A204.1 (cell line): ENCODE results near the gene YBX2.
"Not testable (repeated sequence)": the region's sequence is repeated elsewhere in the genome, so short reads cannot be mapped to it uniquely, and the experiment has no call there.

Source experiments
- FAIRE-seq: peaks from 2 replicates; lab custom pipeline; 2012; peaks lifted over from hg19 to GRCh38; lab: Jason Lieb, UNC

YBX2 gene

GRCh38 chr17:7294614-7295153 is at the start of gene YBX2:
Gene YBX2, minus strand, starts transcription at chr17:7294639. Its CDS starts 139 bp downstream, at chr17:7294500.
- FAIRE-seq, result no peak

GRCh38 chr17:7343250-7343649 is 48.8 kb upstream of the YBX2 start:
- FAIRE-seq, result no peak

- FAIRE-seq, result no peak
Measured at GRCh38 chr17:7341842-7342241, 47.4 kb upstream of the YBX2 start.

- no peak for FAIRE-seq
Measured at GRCh38 chr17:7340179-7340578, 45.7 kb upstream of the YBX2 start.

- not testable (repeated sequence) for FAIRE-seq
Measured at GRCh38 chr17:7337600-7337999, 43.2 kb upstream of the YBX2 start.

- no peak for FAIRE-seq
Measured at GRCh38 chr17:7336240-7337175, 42.1 kb upstream of the YBX2 start, which contains the start of gene ACAP1. Gene ACAP1, plus strand, starts transcription at chr17:7336529. Its CDS starts 206 bp downstream, at chr17:7336735.

- FAIRE-seq, result not testable (repeated sequence)
Measured at GRCh38 chr17:7335765-7336164, 41.3 kb upstream of the YBX2 start.

GRCh38 chr17:7334938-7335538 is 40.6 kb upstream of the YBX2 start:
- FAIRE-seq, result no peak

- not testable (repeated sequence) for FAIRE-seq
Measured at GRCh38 chr17:7332600-7333069, 38.2 kb upstream of the YBX2 start.

- FAIRE-seq, result no peak
Measured at GRCh38 chr17:7332111-7332510, 37.7 kb upstream of the YBX2 start.

GRCh38 chr17:7330638-7331015 is 36.2 kb upstream of the YBX2 start:
- FAIRE-seq, result no peak

GRCh38 chr17:7329997-7330637 is 35.7 kb upstream of the YBX2 start:
- no peak for FAIRE-seq

GRCh38 chr17:7329374-7329996 is 35.0 kb upstream of the YBX2 start:
- FAIRE-seq, result peak; percentile 99

GRCh38 chr17:7328840-7329373 is 34.5 kb upstream of the YBX2 start, which contains the start of gene NEURL4:
Gene NEURL4, minus strand, starts transcription at chr17:7329335. Its CDS starts 23 bp downstream, at chr17:7329312.
- no peak for FAIRE-seq

- no peak for FAIRE-seq
Measured at GRCh38 chr17:7328009-7328408, 33.6 kb upstream of the YBX2 start.

- FAIRE-seq, result no peak
Measured at GRCh38 chr17:7327501-7327900, 33.1 kb upstream of the YBX2 start.

- FAIRE-seq, result no peak
Measured at GRCh38 chr17:7327056-7327455, 32.6 kb upstream of the YBX2 start.

- FAIRE-seq, result no peak
Measured at GRCh38 chr17:7326186-7326585, 31.7 kb upstream of the YBX2 start.

GRCh38 chr17:7325031-7325528 is 30.6 kb upstream of the YBX2 start:
- no peak for FAIRE-seq

GRCh38 chr17:7324438-7324779 is 30.0 kb upstream of the YBX2 start:
- no peak for FAIRE-seq

- FAIRE-seq, result no peak
Measured at GRCh38 chr17:7323731-7324437, 29.4 kb upstream of the YBX2 start.
